MM.1S (cell line): ENCODE results near the gene HPCAL1.

Experiments
- DNase-seq: peaks from one replicate; pipeline ENCODE4 v3.0.0-alpha.2; 2015
- H2AFZ ChIP-seq: fragments of 300-600 bp; sonication (generic); 2 replicates; pipeline ENCODE4 v1.6.0; 2016; ENCODE audit warnings: antibody characterized with exemption, low read length
- H3F3A ChIP-seq: fragments of 300-600 bp; sonication (generic); 2 replicates; pipeline ENCODE4 v1.6.1; 2016; ENCODE audit warnings: mild to moderate bottlenecking, antibody characterized with exemption, low read length, moderate library complexity, mixed read lengths; ENCODE audit not compliant: insufficient read depth
- H3K27ac ChIP-seq: fragments of 300-600 bp; sonication (generic); 2 replicates; pipeline ENCODE4 v1.5.1; 2016; ENCODE audit warnings: mild to moderate bottlenecking, low read length
- H3K27me3 ChIP-seq: fragments of 300-600 bp; sonication (generic); replicated peaks from 2 replicates; pipeline ENCODE4 v1.6.0; 2016; ENCODE audit warnings: low read length; ENCODE audit not compliant: insufficient read depth
- H3K36me3 ChIP-seq: fragments of 300-600 bp; sonication (generic); replicated peaks from 2 replicates; pipeline ENCODE4 v1.6.1; 2016; ENCODE audit warnings: mild to moderate bottlenecking, low read length, mixed read lengths; ENCODE audit not compliant: insufficient read depth
- H3K4me1 ChIP-seq: fragments of 300-600 bp; sonication (generic); 2 replicates; pipeline ENCODE4 v1.6.1; 2016; ENCODE audit warnings: low read length, mixed read lengths
- H3K4me2 ChIP-seq: fragments of 300-600 bp; sonication (generic); 2 replicates; pipeline ENCODE4 v1.6.0; 2016; ENCODE audit warnings: low read depth, low read length
- H3K4me3 ChIP-seq: fragments of 300-600 bp; sonication (generic); 2 replicates; pipeline ENCODE4 v1.5.1; 2016; ENCODE audit warnings: low read length, mixed read lengths
- H3K79me2 ChIP-seq: fragments of 300-600 bp; sonication (generic); 2 replicates; pipeline ENCODE4 v1.6.1; 2016; ENCODE audit warnings: mixed run types, low read length, mixed read lengths
- H3K9ac ChIP-seq: fragments of 300-600 bp; sonication (generic); 2 replicates; pipeline ENCODE4 v1.6.1; 2016; ENCODE audit warnings: low read length, mixed read lengths
- H3K9me2 ChIP-seq: fragments of 300-600 bp; sonication (generic); replicated peaks from 2 replicates; pipeline ENCODE4 v1.6.1; 2016; ENCODE audit warnings: mild to moderate bottlenecking, low read length, mixed read lengths; ENCODE audit not compliant: insufficient read depth
- H3K9me3 ChIP-seq: fragments of 300-600 bp; sonication (generic); replicated peaks from 2 replicates; pipeline ENCODE4 v1.6.1; 2016; ENCODE audit warnings: mild to moderate bottlenecking, low read length, mixed read lengths; ENCODE audit not compliant: insufficient read depth
- H4K20me1 ChIP-seq: fragments of 300-600 bp; sonication (generic); 2 replicates; pipeline ENCODE4 v1.6.1; 2016; ENCODE audit warnings: mild to moderate bottlenecking, low read length, moderate library complexity, mixed read lengths; ENCODE audit not compliant: insufficient read depth
- EZH2 ChIP-seq: fragments of 300-600 bp; sonication (generic); optimal IDR thresholded peaks from 2 replicates; pipeline ENCODE3; 2017; ENCODE audit warnings: low read depth, mild to moderate bottlenecking, antibody characterized with exemption, low read length, mixed read lengths
- EZH2phosphoT487 ChIP-seq: fragments of 300-600 bp; sonication (generic); IDR thresholded peaks from 2 replicates; pipeline ENCODE4 v1.6.1; 2018; ENCODE audit warnings: antibody characterized with exemption, low read length
- TF ChIP-seq, protein P1 (sequence below): fragments of 300-600 bp; sonication (generic); IDR thresholded peaks from 2 replicates; pipeline ENCODE4 v1.5.1; 2016; ENCODE audit warnings: antibody characterized with exemption, low read length, mixed read lengths

HPCAL1 gene

DNA sequence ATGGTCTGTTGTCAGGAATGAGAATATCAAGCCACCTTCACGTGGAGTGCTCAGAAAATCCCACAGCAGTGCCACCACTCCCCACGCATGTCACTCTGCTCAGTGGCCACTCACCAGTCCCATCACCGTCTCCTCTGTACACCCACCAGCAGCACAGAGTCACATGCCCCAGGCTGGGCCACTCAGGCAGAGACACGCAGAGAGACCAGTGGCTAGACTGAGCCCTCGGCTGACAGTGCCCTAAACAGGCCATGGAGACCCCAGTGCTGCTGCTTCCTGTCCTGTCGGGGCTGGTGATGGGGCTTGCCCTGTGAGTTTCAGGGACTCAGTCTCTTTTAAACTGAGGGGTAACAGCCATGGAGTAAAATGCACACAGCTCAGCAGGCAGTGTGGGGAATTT lies 119.5 kb downstream of the HPCAL1 start:
- no peak for TF ChIP-seq EZH2
- no peak for TF ChIP-seq EZH2phosphoT487
- TF ChIP-seq, protein P1, sequence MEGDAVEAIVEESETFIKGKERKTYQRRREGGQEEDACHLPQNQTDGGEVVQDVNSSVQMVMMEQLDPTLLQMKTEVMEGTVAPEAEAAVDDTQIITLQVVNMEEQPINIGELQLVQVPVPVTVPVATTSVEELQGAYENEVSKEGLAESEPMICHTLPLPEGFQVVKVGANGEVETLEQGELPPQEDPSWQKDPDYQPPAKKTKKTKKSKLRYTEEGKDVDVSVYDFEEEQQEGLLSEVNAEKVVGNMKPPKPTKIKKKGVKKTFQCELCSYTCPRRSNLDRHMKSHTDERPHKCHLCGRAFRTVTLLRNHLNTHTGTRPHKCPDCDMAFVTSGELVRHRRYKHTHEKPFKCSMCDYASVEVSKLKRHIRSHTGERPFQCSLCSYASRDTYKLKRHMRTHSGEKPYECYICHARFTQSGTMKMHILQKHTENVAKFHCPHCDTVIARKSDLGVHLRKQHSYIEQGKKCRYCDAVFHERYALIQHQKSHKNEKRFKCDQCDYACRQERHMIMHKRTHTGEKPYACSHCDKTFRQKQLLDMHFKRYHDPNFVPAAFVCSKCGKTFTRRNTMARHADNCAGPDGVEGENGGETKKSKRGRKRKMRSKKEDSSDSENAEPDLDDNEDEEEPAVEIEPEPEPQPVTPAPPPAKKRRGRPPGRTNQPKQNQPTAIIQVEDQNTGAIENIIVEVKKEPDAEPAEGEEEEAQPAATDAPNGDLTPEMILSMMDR = no peak
- Histone ChIP-seq H3K9me2 (no peaks in the 10 kb centered on the region), H3K4me3 (no peak overlapping the region), H3K4me2 (no peak overlapping the region), H3K9ac (no peak overlapping the region), H3K79me2 (no peaks in the 10 kb centered on the region), H3K4me1 (no peaks in the 10 kb centered on the region), H3F3A (no peaks in the 10 kb centered on the region), H3K9me3 (no peaks in the 10 kb centered on the region), H4K20me1 (no peaks in the 10 kb centered on the region), H2AFZ (no peak overlapping the region), H3K36me3 (0 out of 2 replicates have a peak, but pooled peaks cover 2% of the 10 kb centered on the region), H3K27me3 (no peaks in the 10 kb centered on the region), H3K27ac (no peak overlapping the region)
- no peak for DNase-seq

DNA sequence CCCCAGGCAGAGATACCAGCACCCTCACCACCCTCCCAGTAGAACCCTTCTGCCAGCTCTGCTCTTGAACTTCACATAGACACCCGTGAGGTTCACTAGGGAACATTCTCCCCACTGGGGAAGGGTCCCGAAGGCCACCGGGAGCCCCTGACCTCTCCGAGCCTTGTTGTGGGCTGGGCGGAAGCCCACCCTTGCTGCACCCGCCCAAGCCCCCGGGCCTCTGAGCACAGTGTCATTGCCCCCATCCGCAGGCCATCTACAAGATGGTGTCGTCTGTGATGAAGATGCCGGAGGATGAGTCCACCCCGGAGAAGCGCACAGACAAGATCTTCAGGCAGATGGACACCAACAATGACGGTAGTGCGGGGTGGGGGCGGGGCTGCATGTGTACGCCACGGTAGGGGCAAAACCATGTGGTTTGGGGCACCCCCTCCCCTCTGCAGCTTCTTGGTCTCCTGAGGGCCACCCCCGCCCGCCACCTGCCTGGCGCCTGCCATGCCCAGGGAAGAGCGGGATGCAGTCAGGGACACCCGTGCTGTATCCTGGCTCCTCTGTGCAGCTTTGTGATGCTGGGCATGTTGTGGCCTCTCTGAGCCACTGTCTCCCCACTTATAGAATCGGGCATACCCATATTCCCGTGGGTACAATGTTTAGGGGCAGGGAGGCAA lies 120.2 kb downstream of the HPCAL1 start:
- TF ChIP-seq EZH2 (no peak), EZH2phosphoT487 (no peak)
- TF ChIP-seq, protein P1 = no peak
- Histone ChIP-seq H4K20me1 (no peaks in the 10 kb centered on the region), H3K4me2 (no peak overlapping the region)

DNA sequence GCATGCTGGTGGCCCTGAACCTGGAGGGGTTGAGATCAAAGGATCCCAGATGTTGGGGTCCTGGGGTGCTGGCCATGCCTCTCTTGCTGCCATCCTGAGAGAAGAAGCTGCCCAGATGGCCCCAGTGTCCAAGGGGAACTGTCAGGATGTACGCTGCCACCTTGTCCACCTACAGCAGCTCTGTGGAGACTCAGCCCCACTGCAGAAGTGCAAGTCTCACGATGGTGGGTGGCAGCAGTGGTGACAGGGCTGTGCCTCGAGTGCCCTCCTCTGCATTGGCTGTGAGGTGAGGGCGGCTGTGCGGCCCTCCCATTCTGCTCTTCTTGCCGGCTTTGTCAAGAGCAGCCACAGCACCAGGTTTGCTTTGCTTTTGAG lies 120.7 kb downstream of the HPCAL1 start:
- TF ChIP-seq EZH2phosphoT487 (no peak), EZH2 (no peak)
- TF ChIP-seq, protein P1 = no peak
- Histone ChIP-seq H3K9ac (no peak overlapping the region), H3K27ac (no peak overlapping the region), H3K79me2 (no peaks in the 10 kb centered on the region), H3K4me2 (no peak overlapping the region), H3F3A (no peaks in the 10 kb centered on the region), H3K9me2 (no peaks in the 10 kb centered on the region), H3K36me3 (0 out of 2 replicates have a peak, but pooled peaks cover 2% of the 10 kb centered on the region), H2AFZ (no peak overlapping the region), H3K4me3 (no peak overlapping the region), H4K20me1 (no peaks in the 10 kb centered on the region), H3K4me1 (no peaks in the 10 kb centered on the region), H3K27me3 (no peaks in the 10 kb centered on the region), H3K9me3 (no peaks in the 10 kb centered on the region)
- no peak for DNase-seq

More for the DNA sequence above, 120.2 kb downstream of the HPCAL1 start:
- H3K27me3 ChIP-seq = no peaks in the 10 kb centered on the region
- H3K9me3 ChIP-seq = no peaks in the 10 kb centered on the region
- H3K9me2 ChIP-seq = no peaks in the 10 kb centered on the region
- DNase-seq = no peak
- H3K27ac ChIP-seq = no peak overlapping the region
- no peaks in the 10 kb centered on the region for H3K4me1 ChIP-seq
- H3F3A ChIP-seq = no peaks in the 10 kb centered on the region
- H2AFZ ChIP-seq = no peak overlapping the region
- H3K79me2 ChIP-seq = no peaks in the 10 kb centered on the region
- 0 out of 2 replicates have a peak, but pooled peaks cover 2% of the 10 kb centered on the region for H3K36me3 ChIP-seq
- no peak overlapping the region for H3K4me3 ChIP-seq
- H3K9ac ChIP-seq = no peak overlapping the region
